ENCODE data around the gene MYO18B. TPM values are rescaled to one million over a fixed set of nuclear protein-coding genes. Genes with fewer than 3 reads are reported as not detected.

MYO18B gene, protein sequence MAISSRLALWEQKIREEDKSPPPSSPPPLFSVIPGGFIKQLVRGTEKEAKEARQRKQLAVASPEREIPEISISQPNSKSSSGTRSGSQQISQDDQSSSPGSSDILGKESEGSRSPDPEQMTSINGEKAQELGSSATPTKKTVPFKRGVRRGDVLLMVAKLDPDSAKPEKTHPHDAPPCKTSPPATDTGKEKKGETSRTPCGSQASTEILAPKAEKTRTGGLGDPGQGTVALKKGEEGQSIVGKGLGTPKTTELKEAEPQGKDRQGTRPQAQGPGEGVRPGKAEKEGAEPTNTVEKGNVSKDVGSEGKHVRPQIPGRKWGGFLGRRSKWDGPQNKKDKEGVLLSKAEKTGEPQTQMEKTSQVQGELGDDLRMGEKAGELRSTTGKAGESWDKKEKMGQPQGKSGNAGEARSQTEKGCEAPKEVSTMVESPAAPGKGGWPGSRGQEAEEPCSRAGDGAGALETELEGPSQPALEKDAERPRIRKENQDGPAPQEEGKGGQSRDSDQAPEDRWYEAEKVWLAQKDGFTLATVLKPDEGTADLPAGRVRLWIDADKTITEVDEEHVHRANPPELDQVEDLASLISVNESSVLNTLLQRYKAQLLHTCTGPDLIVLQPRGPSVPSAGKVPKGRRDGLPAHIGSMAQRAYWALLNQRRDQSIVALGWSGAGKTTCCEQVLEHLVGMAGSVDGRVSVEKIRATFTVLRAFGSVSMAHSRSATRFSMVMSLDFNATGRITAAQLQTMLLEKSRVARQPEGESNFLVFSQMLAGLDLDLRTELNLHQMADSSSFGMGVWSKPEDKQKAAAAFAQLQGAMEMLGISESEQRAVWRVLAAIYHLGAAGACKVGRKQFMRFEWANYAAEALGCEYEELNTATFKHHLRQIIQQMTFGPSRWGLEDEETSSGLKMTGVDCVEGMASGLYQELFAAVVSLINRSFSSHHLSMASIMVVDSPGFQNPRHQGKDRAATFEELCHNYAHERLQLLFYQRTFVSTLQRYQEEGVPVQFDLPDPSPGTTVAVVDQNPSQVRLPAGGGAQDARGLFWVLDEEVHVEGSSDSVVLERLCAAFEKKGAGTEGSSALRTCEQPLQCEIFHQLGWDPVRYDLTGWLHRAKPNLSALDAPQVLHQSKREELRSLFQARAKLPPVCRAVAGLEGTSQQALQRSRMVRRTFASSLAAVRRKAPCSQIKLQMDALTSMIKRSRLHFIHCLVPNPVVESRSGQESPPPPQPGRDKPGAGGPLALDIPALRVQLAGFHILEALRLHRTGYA (N-terminal part only)
- 1 to 10 TPM; 1.6 to 1.8 TPM for total RNA-seq

DNA sequence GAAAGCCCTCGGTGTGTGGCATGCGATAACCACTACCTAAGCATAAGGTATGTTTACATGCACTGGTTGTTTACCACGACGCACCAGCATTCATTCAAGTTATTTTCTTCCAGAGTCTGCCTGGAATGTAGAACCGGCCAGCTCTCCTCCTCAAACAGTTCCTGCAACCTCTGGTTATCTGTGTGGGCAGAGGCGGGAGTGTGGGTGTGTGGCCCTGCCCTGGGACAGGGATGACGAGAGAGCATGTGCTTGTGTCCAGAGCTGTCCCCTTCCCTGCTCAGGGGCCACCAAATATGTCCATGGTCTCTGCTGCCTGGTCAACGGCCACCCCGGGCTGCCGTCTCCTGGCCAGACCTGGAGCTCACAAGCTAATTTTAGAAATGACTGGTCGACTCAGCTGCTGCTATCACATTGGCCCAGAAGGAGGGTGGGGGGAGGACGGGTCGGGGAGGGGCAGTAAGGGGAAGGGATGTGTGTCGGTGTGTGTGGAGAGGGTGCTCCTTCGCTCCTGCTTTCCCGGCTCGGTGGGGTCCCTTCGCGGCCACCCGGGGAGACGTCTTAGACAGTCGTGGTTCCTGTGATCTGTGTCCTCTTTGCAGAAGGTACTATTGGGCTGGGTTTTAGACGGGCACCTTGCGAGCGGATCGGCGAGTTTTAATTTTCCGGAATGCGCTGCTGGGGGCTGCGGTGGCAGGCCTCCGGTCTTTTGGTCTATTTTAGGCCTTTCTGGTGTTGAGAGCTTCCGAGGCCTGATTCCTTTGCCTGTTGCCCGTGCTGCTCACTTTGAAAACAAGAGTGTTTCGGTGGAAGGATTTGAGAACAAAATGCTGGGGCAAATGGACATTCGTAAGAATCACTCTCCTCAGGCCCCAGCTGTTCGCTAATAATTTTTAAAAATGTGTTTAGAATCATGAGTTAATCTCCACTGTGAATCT, at the start of gene MYO18B:
MYO18B (plus strand) TSS at position 497 of the 935 bp plus-strand sequence. CDS start 18,905 bp downstream, outside the sequence.
- ChIA-PET POLR2A (no interaction called here), CTCF (interaction anchor here (0.6 kb wide), 1 partner anchor 688 kb away, joined by 3 read pairs; no protein-coding TSS in a partner anchor)
- DNase-seq = no peak
- TF ChIP-seq CTCF (IDR thresholded peaks at IDR 0.05) = no peak
- ATAC-seq = no peak
- intact Hi-C loops (cut with micrococcal nuclease) = no loop called here
- H3K27ac Mint-ChIP-seq = peak within 1 kb of the TSS; percentile 55
- H3K4me1 Mint-ChIP-seq (ENCODE audit: low read depth) = peaks cover 33% of the 10 kb centered on the region
- H3K36me3 Mint-ChIP-seq (ENCODE audit: low read depth) = peaks cover 2% of the 10 kb centered on the region
- no peaks in the 10 kb centered on the region for H3K9me3 Mint-ChIP-seq
- H3K27me3 Mint-ChIP-seq = no peaks in the 10 kb centered on the region
- H3K4me3 Mint-ChIP-seq = no peak within 1 kb of the TSS

- Mint-ChIP-seq H3K9me3 (no peaks in the 10 kb centered on the region), H3K27ac (no peak overlapping the region), H3K36me3 (ENCODE audit: low read depth) (no peaks in the 10 kb centered on the region), H3K27me3 (no peaks in the 10 kb centered on the region), H3K4me3 (no peak overlapping the region), H3K4me1 (ENCODE audit: low read depth) (no peaks in the 10 kb centered on the region)
- no peak for DNase-seq
- POLR2A ChIA-PET = no interaction called here
- ATAC-seq = no peak
- CTCF ChIA-PET = interaction anchor here (1.3 to 1.5 kb wide), 2 partner anchors 80 to 230 kb away, joined by 4 to 6 read pairs; no protein-coding TSS in a partner anchor
- TF ChIP-seq CTCF (IDR thresholded peaks at IDR 0.05) = no peak
- intact Hi-C loops (cut with micrococcal nuclease) = no loop called here
Observed at GRCh38 chr22:25692397-25693267, 49.4 kb upstream of the MYO18B start.

GRCh38 chr22:25693268-25693565, 48.8 kb upstream of the MYO18B start:
- CTCF ChIA-PET = interaction anchor here (1.3 to 1.5 kb wide), 2 partner anchors 80 to 231 kb away, joined by 4 to 6 read pairs; no protein-coding TSS in a partner anchor
- intact Hi-C loops (cut with micrococcal nuclease) = no loop called here
- H3K27ac Mint-ChIP-seq = no peak overlapping the region

More at GRCh38 chr22:25693268-25693565, 48.8 kb upstream of the MYO18B start:
- POLR2A ChIA-PET = no interaction called here
- Mint-ChIP-seq H3K36me3 (ENCODE audit: low read depth) (no peaks in the 10 kb centered on the region), H3K27me3 (no peaks in the 10 kb centered on the region), H3K9me3 (no peaks in the 10 kb centered on the region), H3K4me3 (no peak overlapping the region), H3K4me1 (ENCODE audit: low read depth) (no peaks in the 10 kb centered on the region)
- ATAC-seq (no peak), DNase-seq (no peak)
- no peak for TF ChIP-seq CTCF (IDR thresholded peaks at IDR 0.05)
